GM21528 (cell line): Measurements from ENCODE around the gene GNG14.
"Not testable (repeated sequence)": the region's sequence is repeated elsewhere in the genome, so short reads cannot be mapped to it uniquely, and the experiment has no call there.

Source experiments
- ATAC-seq: cut with Tn5 transposase; IDR thresholded peaks from one replicate; pipeline ENCODE4 v1.9.1; 2021; ENCODE audit warnings: mild to moderate bottlenecking, moderate library complexity; ENCODE audit not compliant: unreplicated experiment, low FRiP score

Gene GNG14

DNA sequence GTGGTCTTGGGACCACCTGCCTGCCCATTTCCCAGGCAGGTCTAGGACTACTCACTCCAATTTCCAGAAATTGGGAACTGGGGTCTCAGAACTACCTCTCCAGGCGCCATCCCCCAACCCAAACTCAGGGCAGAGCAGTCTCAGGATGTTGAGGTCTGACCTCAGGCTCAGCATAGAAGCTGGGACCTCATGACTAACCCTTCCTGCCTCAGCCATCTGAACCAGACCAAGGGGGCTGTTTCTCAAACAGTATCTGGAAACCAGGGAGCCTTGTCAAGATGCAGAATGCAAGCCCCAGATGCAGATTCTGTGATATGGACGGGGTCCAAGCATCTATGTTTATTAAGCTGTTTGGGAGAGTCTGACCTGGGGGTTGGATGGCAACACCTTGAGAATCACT is 7.3 kb downstream of the GNG14 start:
- ATAC-seq = no peak

DNA sequence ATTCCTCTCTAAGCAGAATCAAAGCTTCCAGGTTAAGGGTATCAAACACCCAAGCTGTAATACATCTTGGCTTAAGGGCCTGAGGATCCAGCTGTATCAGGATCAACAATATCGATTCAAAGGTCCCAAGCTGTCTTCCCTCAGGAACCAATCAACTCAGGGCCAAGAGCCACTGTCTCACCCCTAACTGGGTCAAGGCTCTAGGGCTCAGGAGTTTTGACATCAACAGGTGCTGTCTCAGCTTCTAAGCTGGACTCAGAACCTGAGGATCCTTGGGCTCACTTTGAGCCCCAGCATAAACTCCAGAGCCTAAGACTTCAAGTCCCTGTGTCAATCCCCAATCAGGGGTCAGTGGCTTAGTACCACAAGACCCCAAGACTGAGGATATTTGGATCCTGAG is 7.7 kb downstream of the GNG14 start:
- peak; percentile 8 for ATAC-seq

DNA sequence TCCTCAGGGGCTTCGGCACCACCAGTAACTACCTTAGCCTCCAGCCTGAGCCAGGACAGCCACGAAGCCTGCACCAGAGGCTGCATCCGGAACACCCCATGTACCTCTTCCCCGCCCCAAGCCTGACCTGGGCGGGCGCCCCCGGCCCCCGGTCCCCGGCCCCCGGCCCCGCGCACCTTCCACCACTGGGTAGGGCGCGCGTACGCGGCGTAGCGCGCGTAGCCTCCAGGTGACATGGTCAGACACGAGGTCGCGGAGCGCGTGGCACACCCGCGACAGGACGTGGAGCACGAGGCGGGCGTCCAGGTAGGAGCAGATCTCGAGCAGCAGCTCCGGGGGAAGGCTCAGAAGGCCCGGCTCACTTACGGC is 8.2 kb downstream of the GNG14 start:
- peak; percentile 22 for ATAC-seq

GRCh38 chr19:12696366-12697335 is 8.9 kb downstream of the GNG14 start, which contains the start of gene FBXW9:
TSS of gene FBXW9 (minus strand) at chr19:12696631. CDS start at chr19:12696581, 50 bp downstream.
- ATAC-seq = peak; percentile 61

GRCh38 chr19:12697425-12697824 is 9.6 kb downstream of the GNG14 start:
- not testable (repeated sequence) for ATAC-seq

DNA sequence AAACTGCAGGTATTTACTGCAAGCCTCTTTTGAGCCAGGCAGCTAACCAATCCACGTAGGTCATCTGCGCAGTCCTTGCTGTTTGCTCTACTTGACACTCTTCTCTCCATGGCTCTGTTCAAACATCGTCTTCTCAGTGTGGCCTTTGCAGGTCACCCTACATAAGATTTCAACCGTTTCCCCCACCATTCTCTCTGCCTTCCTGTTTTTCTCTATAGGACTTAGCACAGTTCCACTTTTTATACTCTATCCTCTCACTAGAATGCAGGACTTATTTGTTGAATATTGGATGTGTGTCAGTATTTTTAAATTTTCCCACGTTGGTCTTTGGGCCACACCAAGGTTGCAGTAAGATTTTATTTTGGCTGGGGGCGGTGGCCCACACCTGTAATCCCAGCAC is 10.3 kb downstream of the GNG14 start:
- ATAC-seq = no peak

GRCh38 chr19:12701596-12702282 is 13.9 kb downstream of the GNG14 start:
- ATAC-seq = no peak

- ATAC-seq = no peak
Measured at GRCh38 chr19:12703046-12703445, 15.2 kb downstream of the GNG14 start.

DNA sequence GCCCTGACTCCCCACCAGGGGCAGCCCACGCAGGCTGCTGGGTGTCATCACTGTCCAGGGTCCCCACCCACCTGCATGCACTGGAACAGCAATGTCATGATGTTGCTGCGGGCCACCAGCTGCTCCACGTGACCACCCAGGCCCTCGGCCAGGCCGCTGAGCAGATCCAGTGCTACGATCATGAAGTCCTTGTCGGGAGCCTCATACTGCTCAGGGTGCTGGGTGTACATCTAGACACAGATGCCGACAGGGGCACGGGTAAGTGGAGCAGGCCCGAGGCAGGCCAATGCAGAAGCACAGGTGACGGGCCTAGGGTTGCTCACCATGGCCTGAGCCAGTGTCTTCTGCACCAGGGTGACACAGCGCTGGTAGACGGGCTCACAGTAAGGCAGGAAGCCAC is 17.4 kb downstream of the GNG14 start:
- ATAC-seq = no peak

- no peak for ATAC-seq
Measured at GRCh38 chr19:12705654-12706331, 18.0 kb downstream of the GNG14 start.

- no peak for ATAC-seq
Measured at GRCh38 chr19:12706332-12706718, 18.5 kb downstream of the GNG14 start.

- ATAC-seq = no peak
Measured at GRCh38 chr19:12708641-12709040, 20.8 kb downstream of the GNG14 start.

DNA sequence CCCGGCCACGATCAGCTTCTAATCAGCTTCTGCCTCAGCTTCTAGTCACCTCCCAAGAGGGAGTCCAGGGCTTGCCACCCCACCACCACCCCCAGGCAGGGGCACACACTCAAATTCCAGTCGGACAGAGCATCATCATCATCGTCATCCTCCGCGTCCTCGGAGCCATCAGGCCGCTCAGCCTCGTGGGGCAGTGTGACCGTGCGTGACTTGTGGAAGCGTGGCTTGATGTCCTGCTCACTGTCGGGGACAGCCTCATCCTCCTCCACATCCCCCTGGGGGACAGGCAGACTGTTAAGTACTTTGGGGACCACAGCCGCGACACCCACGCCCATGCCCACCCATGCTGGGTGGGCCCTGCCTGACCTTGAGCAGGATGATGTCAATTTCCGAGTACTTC is 23.4 kb downstream of the GNG14 start:
- ATAC-seq = no peak

DNA sequence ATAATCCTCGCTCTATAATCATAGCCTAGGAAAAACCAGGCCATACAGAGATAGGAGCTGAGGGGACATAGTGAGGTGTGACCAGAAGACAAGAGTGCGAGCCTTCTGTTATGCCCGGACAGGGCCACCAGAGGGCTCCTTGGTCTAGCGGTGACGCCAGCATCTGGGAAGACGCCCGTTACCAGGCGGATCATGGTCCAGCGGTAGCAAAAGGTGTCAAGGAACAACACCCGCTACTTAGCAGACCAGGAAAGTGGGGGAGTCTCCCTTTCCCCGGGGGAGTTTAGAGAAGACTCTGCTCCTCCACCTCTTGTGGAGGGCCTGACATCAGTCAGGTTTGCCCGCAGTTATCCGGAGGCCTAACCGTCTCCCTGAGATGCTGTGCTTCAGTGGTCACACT is 24.3 kb downstream of the GNG14 start:
- not testable (repeated sequence) for ATAC-seq

DNA sequence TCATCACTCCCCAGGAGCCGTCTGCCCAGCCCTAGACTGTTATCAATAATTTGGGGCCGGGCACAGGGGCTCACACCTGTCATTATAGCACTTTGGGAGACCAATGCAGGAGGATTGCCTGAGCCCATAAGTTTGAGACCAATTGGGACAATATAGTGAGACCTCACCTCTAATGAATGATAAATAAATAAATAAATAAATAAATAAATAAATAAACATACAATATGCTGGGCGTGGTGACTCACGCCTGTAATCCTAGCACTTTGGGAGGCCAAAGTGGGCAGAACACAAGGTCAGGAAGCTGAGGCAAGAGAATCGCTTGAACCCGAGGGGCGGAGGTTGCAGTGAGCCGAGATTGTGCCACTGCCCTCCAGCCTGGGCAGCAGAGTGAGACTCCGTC is 25.5 kb downstream of the GNG14 start:
- ATAC-seq = not testable (repeated sequence)

DNA sequence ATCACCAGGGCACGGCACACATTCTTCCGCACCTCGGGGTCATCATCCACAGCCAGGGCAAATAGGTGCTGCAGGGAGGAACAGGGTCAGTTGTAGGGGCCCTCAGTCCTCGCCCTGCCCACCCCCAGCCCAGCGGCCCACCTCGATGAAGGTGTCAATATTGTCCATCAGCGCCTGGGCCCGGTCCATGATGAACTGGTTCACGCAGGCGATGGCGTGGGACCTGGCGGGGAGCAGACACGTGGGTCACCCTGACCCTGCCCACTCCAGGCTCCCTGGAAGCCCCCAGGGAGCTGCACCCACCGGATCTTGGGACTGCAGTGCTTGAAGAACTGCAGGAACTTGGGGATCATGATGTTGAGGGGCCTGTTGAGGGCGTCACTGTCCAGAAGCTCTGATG is 27.3 kb downstream of the GNG14 start:
- no peak for ATAC-seq

- no peak for ATAC-seq
Measured at GRCh38 chr19:12715929-12716328, 28.1 kb downstream of the GNG14 start.

- no peak for ATAC-seq
Measured at GRCh38 chr19:12720296-12720695, 32.5 kb downstream of the GNG14 start.

DNA sequence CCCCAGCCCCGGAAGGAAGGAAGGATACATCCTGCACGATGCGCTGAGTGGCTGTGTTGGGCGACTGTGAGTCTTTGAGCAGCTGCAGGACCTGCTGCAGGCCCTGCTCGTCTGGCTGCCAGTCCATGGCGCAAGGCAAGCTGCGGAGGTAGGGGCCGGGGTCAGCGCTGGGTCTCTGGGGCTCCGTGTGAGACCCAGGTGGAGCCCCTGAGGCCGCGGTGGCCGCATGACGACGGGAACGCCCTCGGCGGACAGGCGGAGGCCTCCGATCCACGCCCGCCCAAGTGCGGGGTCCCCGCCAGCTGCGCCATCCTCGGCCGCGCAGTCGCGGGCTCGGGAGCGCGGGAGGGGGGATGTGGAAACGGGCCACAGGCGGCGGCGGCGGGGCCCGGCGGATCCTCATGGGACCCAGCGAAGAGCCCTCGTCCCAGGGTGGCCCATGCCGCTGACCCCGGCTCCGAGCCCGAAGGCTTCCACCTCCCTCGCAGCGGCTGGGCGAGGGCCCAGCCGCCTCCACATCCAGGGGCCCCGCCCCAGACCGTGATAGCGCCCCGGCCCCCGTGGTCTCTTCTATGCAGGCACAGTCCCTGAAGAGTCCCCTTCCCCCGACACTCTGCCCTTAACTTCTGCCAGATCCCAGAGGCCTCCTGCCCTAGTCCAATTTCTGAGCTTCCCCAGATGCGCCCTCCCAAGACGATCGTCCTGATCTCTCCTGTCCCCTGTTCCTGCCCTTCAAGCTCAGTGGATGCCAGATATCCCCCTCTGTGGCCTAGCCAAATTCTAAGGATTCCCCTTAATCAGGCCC is 33.3 kb downstream of the GNG14 start:
- ATAC-seq = no peak
